ENCODE data around the gene LSM4.

LSM4 gene

GRCh38 chr19:18311502-18312091 lies 11.3 kb downstream of the LSM4 start:
- no peak for DNase-seq (ENCODE audit: low read depth in 1 of 2, low spot score in 1 of 2)

DNA sequence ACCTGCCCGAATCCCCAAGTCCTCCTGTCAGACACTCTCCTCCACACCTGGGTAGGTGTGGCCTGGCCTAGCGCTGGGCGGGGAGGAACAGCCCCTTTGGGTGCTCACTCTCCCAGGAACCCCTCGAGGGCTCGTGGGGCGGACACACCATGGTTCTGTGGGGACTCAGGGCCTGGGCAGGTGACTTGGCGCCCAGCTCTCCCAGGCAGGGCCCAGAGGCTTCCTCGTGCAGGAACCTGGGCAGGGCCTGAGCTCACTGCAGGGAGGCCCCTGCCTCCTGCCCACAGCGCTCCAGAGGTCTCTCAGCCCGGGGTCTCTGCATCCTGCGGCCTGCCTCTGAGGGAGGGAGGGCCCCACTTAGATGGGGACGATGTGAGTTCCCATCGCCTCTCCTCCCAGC lies 11.9 kb downstream of the LSM4 start:
- no peak for DNase-seq (ENCODE audit: low read depth in 1 of 2, low spot score in 1 of 2)

DNA sequence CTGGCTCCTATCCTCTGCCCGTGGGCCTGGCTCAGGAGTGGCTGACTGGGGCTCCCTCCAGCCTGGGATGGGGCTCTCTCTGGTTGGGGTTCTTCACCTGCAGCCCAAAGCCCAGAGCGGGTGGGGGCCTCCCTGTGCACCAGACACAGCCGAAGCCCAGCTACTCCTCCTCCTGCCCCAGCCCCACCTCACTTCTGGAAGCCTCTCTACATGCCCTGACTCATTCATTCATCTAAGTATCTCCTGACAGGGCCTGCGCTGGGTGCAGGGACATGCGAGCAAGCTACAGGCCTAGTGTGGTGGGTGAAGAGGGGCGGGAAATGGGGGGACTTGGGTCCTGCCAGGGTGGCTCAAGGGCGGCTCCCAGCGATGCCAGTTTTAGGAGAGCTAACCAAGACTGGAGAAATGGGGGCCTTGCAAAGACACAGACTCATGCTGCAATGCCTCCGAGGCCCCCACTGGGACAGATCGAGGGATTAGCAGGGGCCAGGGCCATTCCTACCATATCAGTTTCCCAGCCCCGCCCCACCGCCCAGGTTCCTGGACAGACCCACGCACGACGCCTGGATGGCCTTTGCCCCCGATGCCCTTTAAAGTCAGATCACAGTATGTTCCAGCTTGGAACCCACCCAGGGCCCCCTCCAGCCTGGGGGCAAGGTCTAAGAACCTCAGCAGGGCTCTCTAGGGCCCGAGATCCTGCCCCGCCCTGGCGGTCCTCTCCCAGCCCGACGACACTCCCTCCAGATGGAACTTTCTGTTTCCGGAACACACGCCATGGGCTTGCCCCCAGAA lies 12.6 kb downstream of the LSM4 start:
- DNase-seq (ENCODE audit: low read depth in 1 of 2, low spot score in 1 of 2) = no peak

DNA sequence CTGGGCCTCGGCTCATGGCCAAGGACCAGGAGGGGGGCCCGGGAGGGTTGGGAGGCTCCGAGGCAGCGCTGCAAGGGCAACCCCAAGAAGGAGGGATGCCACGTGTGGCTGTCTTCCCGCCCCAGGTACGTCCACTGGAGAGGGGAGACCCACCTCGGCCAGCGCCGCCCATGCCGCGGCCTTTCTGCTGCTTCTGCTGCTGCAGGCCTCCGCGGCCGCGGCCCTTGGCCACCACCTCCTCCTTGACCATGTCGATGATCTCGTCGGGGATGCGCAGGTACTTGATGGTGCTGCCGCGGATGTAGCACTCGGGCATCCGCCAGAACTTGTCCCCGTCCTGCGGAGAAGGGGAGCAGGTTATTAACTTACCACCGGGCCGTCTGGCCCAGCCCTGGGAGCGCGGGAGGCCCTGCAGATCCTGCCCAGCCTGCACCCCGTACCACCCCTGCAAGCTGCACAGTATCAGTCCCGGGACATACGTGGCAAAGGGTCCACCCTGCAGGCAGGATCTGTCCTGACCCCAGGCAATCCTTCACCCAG lies 13.3 kb downstream of the LSM4 start:
- DNase-seq (ENCODE audit: low read depth in 1 of 2, low spot score in 1 of 2) = no peak

DNA sequence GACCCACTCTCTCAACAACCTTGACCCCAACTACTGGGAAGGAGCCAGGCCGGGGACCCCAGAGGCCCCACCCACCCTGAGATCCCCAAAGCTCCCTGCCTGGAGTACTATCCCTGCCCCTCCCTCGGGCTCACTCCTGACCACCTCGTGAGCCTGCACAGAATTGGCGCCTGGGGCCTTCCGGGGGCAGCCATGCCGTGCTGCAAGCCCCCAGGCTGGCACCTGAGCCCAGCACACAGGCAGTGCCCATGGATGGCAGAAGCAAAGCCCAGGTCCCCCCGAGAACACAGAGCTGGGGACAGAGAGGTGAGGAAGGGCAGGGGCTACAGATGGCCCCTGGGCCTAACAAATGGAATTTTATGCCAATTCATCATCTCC lies 13.9 kb downstream of the LSM4 start:
- no peak for DNase-seq (ENCODE audit: low read depth in 1 of 2, low spot score in 1 of 2)

DNA sequence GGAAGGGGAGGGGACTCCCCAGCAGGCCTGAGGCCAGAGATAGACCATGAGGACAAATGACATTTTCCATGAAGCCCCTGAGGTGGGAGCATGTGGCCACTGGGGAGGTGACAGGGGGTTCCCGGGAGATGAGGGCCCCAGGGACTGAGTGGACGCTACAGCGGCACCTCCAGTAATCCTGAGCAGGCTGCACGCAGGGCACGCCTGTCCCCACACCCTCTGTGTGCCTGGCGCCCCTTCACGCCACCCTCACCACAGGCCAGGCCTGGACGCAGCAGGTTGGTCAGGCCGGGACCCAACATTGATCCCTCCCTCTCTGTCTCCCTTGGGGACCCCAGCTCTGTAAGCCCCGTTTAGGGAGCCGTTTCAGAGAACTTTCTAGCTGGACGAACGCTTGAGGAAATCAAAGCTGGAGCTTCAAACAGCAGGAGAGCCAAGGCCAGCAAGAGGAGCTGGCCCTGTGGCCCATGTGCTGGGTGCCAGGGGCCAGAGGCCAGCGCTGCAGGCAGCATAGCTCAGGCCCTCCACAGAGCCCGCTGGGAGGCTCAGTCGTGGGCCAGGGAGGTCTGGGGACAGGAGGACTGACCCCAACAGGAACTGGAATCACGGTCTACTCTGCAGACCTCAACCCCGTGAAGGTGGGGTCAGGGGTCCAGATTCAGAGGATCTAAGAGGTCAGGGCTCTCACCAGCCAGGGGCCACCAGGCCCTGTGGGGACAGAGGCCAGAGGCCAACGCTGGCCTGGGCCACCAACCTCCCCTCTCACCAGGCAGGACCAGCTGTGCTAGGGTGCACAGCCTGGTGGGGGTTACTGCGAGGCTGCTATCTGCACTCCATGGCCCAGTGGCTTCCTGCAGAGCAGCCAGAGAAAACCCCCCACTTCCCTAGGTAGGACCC lies 14.6 kb downstream of the LSM4 start:
- DNase-seq (ENCODE audit: low read depth in 1 of 2, low spot score in 1 of 2) = no peak

DNA sequence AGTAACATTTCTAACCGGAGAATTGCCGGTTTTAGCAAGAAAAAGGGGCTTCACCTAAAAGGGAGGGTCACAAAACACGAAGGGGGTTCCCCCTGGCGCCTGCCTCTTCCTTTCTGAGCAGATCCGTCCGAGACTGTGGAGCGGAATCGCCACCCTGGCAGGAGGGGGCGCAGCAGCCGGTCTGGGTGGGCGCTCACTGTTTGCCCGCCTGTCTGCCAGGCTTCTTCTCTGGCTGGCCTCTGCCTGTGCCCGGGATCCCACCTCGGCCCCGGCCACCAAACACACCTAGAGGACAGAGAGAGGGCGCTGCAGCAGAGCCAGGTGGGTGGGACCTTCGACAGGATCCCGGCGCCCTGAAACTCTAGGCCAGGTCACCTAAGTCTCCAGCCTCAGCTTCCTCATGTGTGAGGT lies 15.6 kb downstream of the LSM4 start:
- DNase-seq (ENCODE audit: low read depth in 1 of 2, low spot score in 1 of 2) = no peak

DNA sequence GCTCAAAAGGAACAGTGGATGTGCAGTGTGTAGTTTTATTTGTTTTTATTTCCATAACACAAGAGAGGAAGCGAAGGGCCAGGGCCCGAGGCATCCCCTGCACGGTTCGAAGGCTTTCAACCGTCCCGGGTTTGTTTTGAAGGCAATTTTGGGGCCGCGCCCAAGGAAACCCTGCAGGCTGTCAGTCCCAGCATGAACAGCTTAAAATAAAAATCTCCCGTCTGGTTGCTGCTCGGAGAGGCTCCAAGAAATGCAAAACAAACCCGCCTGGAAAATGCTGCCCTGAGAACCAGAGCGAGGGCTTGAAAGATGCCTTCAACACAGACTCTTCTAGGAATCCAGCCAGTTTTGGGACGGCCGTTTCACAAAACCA lies 16.0 kb downstream of the LSM4 start:
- no peak for DNase-seq (ENCODE audit: low read depth in 1 of 2, low spot score in 1 of 2)

GRCh38 chr19:18306209-18306887 lies 16.5 kb downstream of the LSM4 start:
- no peak for DNase-seq (ENCODE audit: low read depth in 1 of 2, low spot score in 1 of 2)

GRCh38 chr19:18304458-18305310 lies 18.2 kb downstream of the LSM4 start:
- DNase-seq (ENCODE audit: low read depth in 1 of 2, low spot score in 1 of 2) = no peak

GRCh38 chr19:18304208-18304457 lies 18.7 kb downstream of the LSM4 start:
- DNase-seq (ENCODE audit: low read depth in 1 of 2, low spot score in 1 of 2) = no peak

DNA sequence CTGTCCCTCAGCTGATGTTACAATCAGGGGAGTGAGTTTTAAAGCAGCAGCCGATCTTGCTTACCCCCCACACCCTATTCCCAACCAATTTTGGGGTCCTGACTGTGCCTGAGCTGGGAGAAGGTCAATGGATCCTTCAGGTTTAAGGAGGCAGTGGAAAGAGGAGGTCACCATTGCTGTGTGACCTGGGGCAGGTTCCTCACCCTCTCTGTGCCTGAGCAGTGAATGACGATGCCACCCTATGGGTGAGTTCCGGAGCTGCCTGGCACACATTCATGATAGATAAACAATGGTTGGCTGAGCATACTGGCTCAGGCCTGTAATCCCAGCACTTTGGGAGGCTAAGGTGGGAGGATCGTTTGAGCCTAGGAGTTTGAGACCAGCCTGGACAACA lies 21.2 kb downstream of the LSM4 start:
- DNase-seq (ENCODE audit: low read depth in 1 of 2, low spot score in 1 of 2) = no peak

DNA sequence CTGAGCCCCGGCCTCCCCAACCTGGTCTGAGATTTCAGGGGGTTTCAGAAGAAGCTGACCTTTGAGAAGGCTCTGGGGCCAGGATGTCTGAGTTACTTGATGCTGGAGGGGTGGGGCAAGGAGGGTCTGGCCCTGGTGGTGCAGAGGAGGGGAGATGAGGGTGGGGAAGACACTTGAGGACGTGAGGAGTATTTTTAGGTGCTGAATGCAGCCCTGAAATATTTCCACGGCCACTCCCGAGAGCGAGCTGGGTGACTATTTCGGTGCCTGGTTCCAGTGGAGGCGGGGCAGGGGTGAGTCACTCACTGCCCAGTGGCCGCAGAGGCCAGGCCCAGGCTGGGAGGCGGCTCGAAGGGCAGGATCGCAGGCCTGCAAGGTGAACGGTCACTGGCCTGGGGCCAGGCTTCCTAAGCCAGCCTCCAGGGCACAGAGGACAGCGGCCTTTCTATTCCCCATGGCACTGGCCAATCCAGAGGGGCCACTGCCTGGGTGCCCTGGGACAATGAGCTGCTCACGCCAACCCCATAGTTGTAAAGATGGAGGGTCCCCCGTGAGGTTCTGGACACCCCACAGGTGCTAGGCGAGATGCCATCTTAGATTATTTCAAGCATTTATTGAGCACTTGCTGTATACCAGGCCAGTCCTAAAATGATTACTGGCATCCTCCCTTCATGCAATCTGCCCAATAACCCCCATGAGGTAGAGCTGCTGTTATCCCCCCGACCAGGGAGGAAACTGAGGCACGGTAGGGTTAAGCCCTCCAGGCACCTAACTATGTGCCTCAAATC lies 21.8 kb downstream of the LSM4 start:
- no peak for DNase-seq (ENCODE audit: low read depth in 1 of 2, low spot score in 1 of 2)

DNA sequence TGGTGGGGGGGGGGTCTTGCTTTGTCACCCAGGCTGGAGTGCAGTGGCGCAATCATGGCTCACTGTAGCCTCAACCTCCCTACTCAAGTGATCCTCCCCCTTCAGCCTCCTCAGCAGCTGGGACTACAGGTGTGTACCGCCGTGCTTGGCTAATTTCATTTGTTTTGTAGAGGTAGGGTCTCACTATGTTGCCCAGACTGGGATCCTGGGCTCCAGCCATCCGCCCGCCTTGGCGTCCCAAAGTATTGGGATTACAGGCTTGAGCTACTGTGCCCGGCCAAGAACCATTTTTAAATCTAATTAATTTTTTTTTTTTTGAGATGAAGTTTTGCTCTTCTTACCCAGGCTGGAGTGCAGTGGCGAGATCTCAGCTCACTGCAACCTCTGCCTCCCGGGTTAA lies 23.2 kb downstream of the LSM4 start:
- DNase-seq (ENCODE audit: low read depth in 1 of 2, low spot score in 1 of 2) = no peak

DNA sequence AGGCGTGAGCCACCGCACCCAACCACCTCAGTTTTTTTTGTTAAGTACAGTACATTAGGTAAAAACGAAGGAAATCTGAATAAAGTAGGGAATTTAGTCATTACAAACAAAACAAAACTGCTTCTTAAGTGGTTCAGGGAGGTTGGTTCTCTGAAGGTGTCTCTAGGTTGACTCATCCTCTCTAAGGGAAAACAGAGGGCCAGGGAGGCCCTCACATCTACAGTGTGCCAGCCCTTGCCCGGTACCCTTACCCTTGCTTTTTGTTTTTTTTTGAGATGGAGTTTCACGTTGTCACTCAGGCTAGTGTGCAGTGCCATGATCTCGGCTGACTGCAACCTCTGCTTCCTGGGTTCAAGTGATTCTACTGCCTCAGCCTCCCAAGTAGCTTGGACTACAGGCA lies 24.3 kb downstream of the LSM4 start:
- DNase-seq (ENCODE audit: low read depth in 1 of 2, low spot score in 1 of 2) = no peak

GRCh38 chr19:18297308-18297707 lies 25.6 kb downstream of the LSM4 start:
- no peak for DNase-seq (ENCODE audit: low read depth in 1 of 2, low spot score in 1 of 2)

- DNase-seq (ENCODE audit: low read depth in 1 of 2, low spot score in 1 of 2) = no peak
Observed at GRCh38 chr19:18295034-18295451, 27.8 kb downstream of the LSM4 start.

DNA sequence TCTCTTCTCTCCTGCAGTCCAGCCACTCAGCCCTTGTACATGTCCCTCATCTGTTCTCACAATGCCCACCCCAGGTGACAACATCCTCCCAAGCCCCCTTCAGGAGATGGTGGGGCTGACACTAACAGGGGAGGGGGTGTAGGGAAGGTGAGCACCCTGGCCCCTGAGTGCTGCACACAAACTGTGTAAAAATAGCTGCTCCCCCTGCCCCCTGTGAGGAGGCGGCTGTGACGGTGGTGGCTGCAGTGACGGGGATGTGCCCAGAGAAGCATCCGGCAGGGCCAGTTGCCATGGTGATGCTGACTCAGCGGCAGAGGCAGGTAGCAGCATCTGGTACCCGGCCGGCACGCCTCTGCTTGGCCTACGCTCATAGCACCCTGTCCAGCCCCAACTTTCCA lies 28.4 kb downstream of the LSM4 start:
- peak in 1 of 2 donors; percentile 82 for DNase-seq (ENCODE audit: low read depth in 1 of 2, low spot score in 1 of 2)

DNA sequence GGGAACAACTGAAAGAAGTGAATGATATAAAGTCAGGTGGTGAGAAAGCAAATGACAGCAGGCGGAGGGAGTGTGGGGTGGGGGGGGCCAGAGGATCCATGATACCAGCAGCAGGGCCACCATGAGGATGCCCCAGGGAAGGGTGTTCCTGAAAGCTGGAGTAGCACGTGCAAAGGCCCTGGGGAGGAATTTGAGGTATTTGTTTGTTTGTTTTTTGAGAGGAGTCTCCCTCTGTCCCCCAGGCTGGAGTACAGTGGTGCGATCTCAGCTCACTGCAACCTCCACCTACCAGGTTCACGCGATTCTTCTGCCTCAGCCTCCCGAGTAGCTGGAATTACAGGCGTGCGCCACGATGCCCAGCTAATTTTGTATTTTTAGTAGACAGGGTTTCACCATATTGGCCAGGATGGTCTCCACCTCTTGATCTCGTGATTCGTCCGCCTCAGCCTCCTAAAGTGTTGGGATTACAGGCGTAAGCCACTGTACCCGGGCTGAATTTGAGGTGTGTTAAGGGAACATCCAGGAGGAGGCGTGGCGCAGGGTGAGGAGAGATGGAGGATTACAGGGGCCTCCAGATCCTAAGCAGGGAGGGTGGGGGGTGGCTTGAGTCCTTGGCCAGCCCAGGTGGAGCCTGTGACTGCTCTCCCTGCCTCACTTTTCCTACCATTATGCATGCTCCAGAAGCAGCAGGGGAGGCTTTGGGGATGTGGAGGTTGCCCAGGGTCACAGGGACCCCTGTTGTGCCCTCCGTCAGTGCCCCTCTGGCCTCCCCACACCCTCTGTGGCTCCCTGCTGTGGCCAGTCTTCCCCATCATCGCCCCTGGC lies 29.0 kb downstream of the LSM4 start:
- no peak for DNase-seq (ENCODE audit: low read depth in 1 of 2, low spot score in 1 of 2)

Measured in activated CD4-positive, alpha-beta T cell treated with anti-CD3 and anti-CD28 coated beads, Interleukin-2, amount 50 U/mL, for 24 hours (primary cell).